22Rv1 (cell line): ENCODE measurements around the gene PIGX.

ENCODE experiments used
- H3K27ac ChIP-seq: fragments of 450-650 bp; 2 replicates; pipeline ENCODE4 v1.5.1; 2017
- CTCF ChIP-seq: fragments of 450-650 bp; IDR thresholded peaks from 2 replicates; pipeline ENCODE4 v1.5.1; 2017; ENCODE audit warnings: mild to moderate bottlenecking
- ZFX ChIP-seq: fragments of 450-650 bp; IDR thresholded peaks from 2 replicates; pipeline ENCODE4 v1.6.1; 2017; ENCODE audit warnings: antibody characterized with exemption, borderline replicate concordance

Gene PIGX

GRCh38 chr3:196711838-196712513 lies at the start of gene PIGX, which contains the start of gene CEP19:
Gene PIGX, plus strand, starts transcription at chr3:196712377.
Gene CEP19, minus strand, starts transcription at chr3:196712250. Its CDS starts 3,593 bp downstream, at chr3:196708657.
- TF ChIP-seq CTCF, result peak; percentile 13; the same call in 1 of the 2 replicates
- no peak for TF ChIP-seq ZFX
- peak within 1 kb of the TSS; percentile 82 for H3K27ac ChIP-seq

- no peak for TF ChIP-seq CTCF
- TF ChIP-seq ZFX, result no peak
- H3K27ac ChIP-seq, result no peak overlapping the region
These were observed 49.2 kb upstream of the PIGX start for GRCh38 chr3:196662711-196663571.

- H3K27ac ChIP-seq, result no peak overlapping the region
- TF ChIP-seq CTCF (no peak), ZFX (no peak)
These were observed 45.9 kb upstream of the PIGX start for GRCh38 chr3:196666001-196666867.

GRCh38 chr3:196667056-196667825 lies 44.9 kb upstream of the PIGX start:
- H3K27ac ChIP-seq, result no peak overlapping the region
- no peak for TF ChIP-seq ZFX
- TF ChIP-seq CTCF, result no peak

- TF ChIP-seq CTCF, result no peak
- no peak for TF ChIP-seq ZFX
- H3K27ac ChIP-seq, result no peak overlapping the region
These were observed 41.8 kb upstream of the PIGX start for GRCh38 chr3:196670339-196670738.

GRCh38 chr3:196673632-196674031 lies 38.5 kb upstream of the PIGX start:
- TF ChIP-seq CTCF (no peak), ZFX (no peak)

More at GRCh38 chr3:196673632-196674031, 38.5 kb upstream of the PIGX start:
- H3K27ac ChIP-seq, result no peak overlapping the region
